Natural killer cell (primary cell): Measurements from ENCODE around the gene SMAD3. TPM values are rescaled to one million over a fixed set of nuclear protein-coding genes. Genes with fewer than 3 reads are reported as not detected.

Experiments
- ATAC-seq, 3 donors: fragments of 150-1000 bp in 2 of 3; fragments of 200-7000 bp in 1 of 3; cut with Tn5 transposase; 1 replicate in 1 of 3; 2 replicates in 2 of 3; pipeline ENCODE4 v1.10.0; 2021; ENCODE audit warnings: mild to moderate bottlenecking in 2 of 3, moderate library complexity in 2 of 3
- DNase-seq, 2 donors: peaks; one replicate each; pipeline versions ENCODE4 v3.0.0 to v3.0.0-alpha.2; 2013 to 2021; ENCODE audit warnings: mixed read lengths in 1 of 2
- H3K27ac ChIP-seq: one replicate; pipeline ENCODE4 v1.5.1; 2013; ENCODE audit warnings: mild to moderate bottlenecking, low read length
- H3K27me3 ChIP-seq: one replicate; pipeline ENCODE4 v1.6.1; 2013; ENCODE audit warnings: low read length; ENCODE audit not compliant: control insufficient read depth, insufficient read depth
- H3K36me3 ChIP-seq: one replicate; pipeline ENCODE4 v1.6.1; 2013; ENCODE audit warnings: low read length; ENCODE audit not compliant: control insufficient read depth, insufficient read depth
- H3K4me1 ChIP-seq: one replicate; pipeline ENCODE4 v1.6.1; 2013; ENCODE audit warnings: low read length; ENCODE audit not compliant: control insufficient read depth, insufficient read depth
- H3K4me3 ChIP-seq: one replicate; pipeline ENCODE4 v1.5.1; 2013; ENCODE audit warnings: low read length
- H3K9me3 ChIP-seq: one replicate; pipeline ENCODE4 v1.6.1; 2013; ENCODE audit warnings: low read length; ENCODE audit not compliant: control insufficient read depth, insufficient read depth
- H3K27ac Mint-ChIP-seq, 2 donors: one replicate each; pipeline ENCODE4 v1.8.0; 2022; ENCODE audit warnings: mild to moderate bottlenecking in 2 of 2, mixed read lengths in 2 of 2, moderate library complexity in 1 of 2
- H3K27me3 Mint-ChIP-seq, 2 donors: one replicate each; pipeline ENCODE4 v1.8.0; 2022; ENCODE audit warnings: low read depth in 2 of 2, mixed read lengths in 2 of 2
- H3K36me3 Mint-ChIP-seq: one replicate; pipeline ENCODE4 v1.8.0; 2022; ENCODE audit warnings: mixed read lengths
- H3K4me1 Mint-ChIP-seq, 2 donors: one replicate each; pipeline ENCODE4 v1.8.0; 2022; ENCODE audit warnings: mixed read lengths in 2 of 2
- H3K4me3 Mint-ChIP-seq: one replicate; pipeline ENCODE4 v1.8.0; 2022; ENCODE audit warnings: mild to moderate bottlenecking, moderate library complexity, mixed read lengths
- H3K9me3 Mint-ChIP-seq, 2 donors: one replicate each; pipeline ENCODE4 v1.8.0; 2022; ENCODE audit warnings: mixed read lengths in 2 of 2
- WGBS: methylation state at CpG from one replicate; pipeline ENCODE4 v1.1.7; 2013; ENCODE audit warnings: missing lambda C conversion rate; ENCODE audit not compliant: insufficient coverage; 5-methylcytosine and 5-hydroxymethylcytosine counted together
- intact Hi-C: fragments of 100-400 bp; cut with micrococcal nuclease; formaldehyde crosslinking; loops from one replicate; pipeline ENCODE4 v1.14.2; 2022
- total RNA-seq, 4 donors: library from RNA; stranded (reverse); fragments of 120-200 nt in 1 of 4; gene quantifications; one replicate each; pipeline versions ENCODE4 v1.2.3 to v1.2.4, GENCODE V29; 2013 to 2022
- TF ChIP-seq, protein P1 (sequence below): fragments of 200-600 bp; IDR thresholded peaks from one replicate; pipeline ENCODE4 v1.8.0; 2022; ENCODE audit warnings: antibody characterized with exemption

The SMAD3 gene
- total RNA-seq, 3 donors from 2014 or later (not counting 1 experiment from before 2014, with no cell fraction given): 47.1 to 72.6 (median 63.0) TPM

DNA sequence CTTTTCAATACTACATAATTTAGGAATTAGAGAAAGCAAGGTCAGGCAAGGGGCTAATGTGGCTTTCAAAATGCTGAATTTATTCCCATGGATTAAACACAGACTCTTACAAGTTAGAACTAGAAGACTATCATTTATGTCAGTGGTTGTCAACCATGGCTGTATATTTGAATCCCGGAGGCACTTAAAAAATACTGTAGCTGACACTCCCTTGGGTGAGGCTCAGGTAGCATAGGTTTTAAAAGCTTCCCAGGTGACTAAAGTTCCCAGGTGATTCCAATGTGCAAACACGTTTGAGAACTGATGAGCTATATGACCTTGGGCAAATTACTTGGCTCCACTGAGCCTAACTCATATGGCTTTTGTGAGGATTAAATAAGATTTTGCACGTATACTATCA, 159.5 kb downstream of the SMAD3 start:
- Mint-ChIP-seq H3K4me1 (peaks cover 8 to 11% of the 10 kb centered on the region in 2 donors), H3K9me3 (no peaks in the 10 kb centered on the region), H3K36me3 (peaks cover 7% of the 10 kb centered on the region), H3K4me3 (no peak overlapping the region), H3K27me3 (no peaks in the 10 kb centered on the region), H3K27ac (no peak overlapping the region)
- Histone ChIP-seq H3K27ac (no peak overlapping the region), H3K27me3 (no peaks in the 10 kb centered on the region), H3K9me3 (no peaks in the 10 kb centered on the region), H3K4me3 (no peak overlapping the region), H3K36me3 (peaks cover 9% of the 10 kb centered on the region), H3K4me1 (no peaks in the 10 kb centered on the region)
- DNase-seq (no peak), ATAC-seq (no peak)
- 97% methylated on average over 3 of the region's 3 CpGs for WGBS
- TF ChIP-seq, protein P1, sequence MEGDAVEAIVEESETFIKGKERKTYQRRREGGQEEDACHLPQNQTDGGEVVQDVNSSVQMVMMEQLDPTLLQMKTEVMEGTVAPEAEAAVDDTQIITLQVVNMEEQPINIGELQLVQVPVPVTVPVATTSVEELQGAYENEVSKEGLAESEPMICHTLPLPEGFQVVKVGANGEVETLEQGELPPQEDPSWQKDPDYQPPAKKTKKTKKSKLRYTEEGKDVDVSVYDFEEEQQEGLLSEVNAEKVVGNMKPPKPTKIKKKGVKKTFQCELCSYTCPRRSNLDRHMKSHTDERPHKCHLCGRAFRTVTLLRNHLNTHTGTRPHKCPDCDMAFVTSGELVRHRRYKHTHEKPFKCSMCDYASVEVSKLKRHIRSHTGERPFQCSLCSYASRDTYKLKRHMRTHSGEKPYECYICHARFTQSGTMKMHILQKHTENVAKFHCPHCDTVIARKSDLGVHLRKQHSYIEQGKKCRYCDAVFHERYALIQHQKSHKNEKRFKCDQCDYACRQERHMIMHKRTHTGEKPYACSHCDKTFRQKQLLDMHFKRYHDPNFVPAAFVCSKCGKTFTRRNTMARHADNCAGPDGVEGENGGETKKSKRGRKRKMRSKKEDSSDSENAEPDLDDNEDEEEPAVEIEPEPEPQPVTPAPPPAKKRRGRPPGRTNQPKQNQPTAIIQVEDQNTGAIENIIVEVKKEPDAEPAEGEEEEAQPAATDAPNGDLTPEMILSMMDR: no peak
- intact Hi-C loops: no loop called here

DNA sequence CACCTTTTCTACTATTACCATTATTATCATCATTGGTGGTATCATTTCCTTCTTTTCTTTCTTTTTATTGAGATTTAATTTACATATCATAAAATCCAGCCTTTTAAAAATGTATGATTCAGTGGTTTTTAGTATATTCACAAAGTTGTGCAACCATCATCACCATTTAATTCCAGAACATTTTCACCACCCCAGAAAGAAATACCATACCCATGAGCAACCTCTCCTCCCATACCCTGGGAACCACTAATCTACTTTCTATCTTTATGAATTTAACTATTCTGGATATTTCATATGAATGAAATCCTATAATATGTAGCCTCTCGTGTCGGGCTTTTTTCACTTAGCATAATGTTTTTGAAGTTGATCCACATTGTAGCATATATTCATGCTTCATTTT, 159.9 kb downstream of the SMAD3 start:
- Mint-ChIP-seq H3K36me3 (peaks cover 7% of the 10 kb centered on the region), H3K27me3 (no peaks in the 10 kb centered on the region), H3K4me3 (no peak overlapping the region), H3K27ac (no peak overlapping the region), H3K4me1 (peaks cover 8 to 11% of the 10 kb centered on the region in 2 donors), H3K9me3 (no peaks in the 10 kb centered on the region)
- intact Hi-C loops: no loop called here
- TF ChIP-seq, protein P1: no peak
- no peaks in the 10 kb centered on the region for H3K27me3 ChIP-seq
- H3K9me3 ChIP-seq: no peaks in the 10 kb centered on the region
- H3K4me3 ChIP-seq: no peak overlapping the region
- peaks cover 10% of the 10 kb centered on the region for H3K36me3 ChIP-seq
- no peaks in the 10 kb centered on the region for H3K4me1 ChIP-seq
- no peak for ATAC-seq
- H3K27ac ChIP-seq: no peak overlapping the region
- no CpG with 5 or more reads among the region's 2 CpGs for WGBS
- DNase-seq: no peak

DNA sequence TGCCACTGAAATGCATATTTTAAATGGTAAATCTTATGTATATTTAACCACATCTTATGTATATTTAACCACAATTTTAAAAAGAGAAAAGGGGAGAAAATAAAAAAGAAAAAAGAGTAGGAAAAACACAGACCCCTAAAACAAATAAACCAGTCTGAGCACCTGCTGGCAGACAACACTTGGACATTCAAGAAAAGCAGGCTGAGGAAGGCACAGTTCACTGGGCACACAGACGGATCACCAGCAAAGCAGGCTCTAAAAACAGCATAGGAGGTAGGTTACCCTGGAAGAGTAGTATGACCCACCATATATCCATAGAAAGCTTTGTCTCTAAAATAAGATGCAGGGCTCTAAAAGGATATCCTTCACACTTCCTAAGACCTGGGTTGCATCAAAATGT, 162.0 kb downstream of the SMAD3 start:
- Mint-ChIP-seq H3K27me3 (no peaks in the 10 kb centered on the region), H3K4me1 (peaks cover 8 to 11% of the 10 kb centered on the region in 2 donors), H3K4me3 (no peak overlapping the region), H3K9me3 (no peaks in the 10 kb centered on the region), H3K27ac (no peak overlapping the region), H3K36me3 (peaks cover 26% of the 10 kb centered on the region)
- H3K9me3 ChIP-seq: no peaks in the 10 kb centered on the region
- H3K27ac ChIP-seq: no peak overlapping the region
- ATAC-seq (no peak), DNase-seq (no peak)
- H3K4me1 ChIP-seq: no peaks in the 10 kb centered on the region
- intact Hi-C loops: no loop called here
- H3K36me3 ChIP-seq: peaks cover 26% of the 10 kb centered on the region
- TF ChIP-seq, protein P1: no peak
- no CpG with 5 or more reads among the region's 1 CpG for WGBS
- no peaks in the 10 kb centered on the region for H3K27me3 ChIP-seq
- H3K4me3 ChIP-seq: no peak overlapping the region

GRCh38 chr15:67227846-67228245, 162.4 kb downstream of the SMAD3 start:
- H3K9me3 ChIP-seq: no peaks in the 10 kb centered on the region
- intact Hi-C loops: no loop called here
- H3K36me3 Mint-ChIP-seq: peaks cover 30% of the 10 kb centered on the region

More at GRCh38 chr15:67227846-67228245, 162.4 kb downstream of the SMAD3 start:
- Mint-ChIP-seq H3K27ac (no peak overlapping the region), H3K4me3 (no peak overlapping the region), H3K9me3 (no peaks in the 10 kb centered on the region), H3K4me1 (peaks cover 8 to 11% of the 10 kb centered on the region in 2 donors), H3K27me3 (no peaks in the 10 kb centered on the region)
- Histone ChIP-seq H3K27ac (no peak overlapping the region), H3K36me3 (peaks cover 31% of the 10 kb centered on the region), H3K4me1 (no peaks in the 10 kb centered on the region), H3K4me3 (no peak overlapping the region), H3K27me3 (no peaks in the 10 kb centered on the region)
- no peak for DNase-seq
- no peak for ATAC-seq
- WGBS: no CpG with 5 or more reads among the region's 1 CpG
- TF ChIP-seq, protein P1: no peak
